ENCODE measurements around the gene RPA1.

RPA1 gene

DNA sequence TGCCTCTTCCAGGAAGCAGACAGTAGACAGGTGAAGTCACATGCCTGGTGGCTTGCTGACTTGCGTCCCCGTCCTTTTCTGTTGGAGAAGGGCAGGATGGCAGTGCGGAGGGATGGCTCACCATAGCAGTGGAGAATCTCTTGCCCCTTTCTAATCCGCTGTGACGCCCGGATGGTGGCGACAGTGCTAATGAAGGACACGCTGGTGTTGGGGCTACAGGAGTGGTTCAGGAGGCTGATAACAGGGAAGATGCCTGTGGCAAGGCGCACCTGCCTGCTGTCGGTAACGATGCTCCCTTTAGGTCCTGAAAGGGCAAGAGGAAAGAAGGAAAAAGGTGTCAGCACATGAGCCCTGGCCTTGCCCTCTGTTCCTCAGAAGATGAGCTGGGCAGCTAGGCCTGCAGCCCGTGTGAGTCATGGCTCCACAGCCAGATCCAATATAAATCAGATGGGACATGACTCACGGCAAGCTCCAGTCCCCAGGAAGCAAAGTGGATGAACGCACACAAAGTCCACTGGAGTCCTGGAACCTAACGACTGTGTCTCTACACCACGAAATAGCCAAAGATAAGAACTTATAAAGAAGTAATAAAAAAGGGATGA, 42.4 kb upstream of the RPA1 start:
- H3K36me3 ChIP-seq (ENCODE audit: low read length) = no peaks in the 10 kb centered on the region; the same call in 1 of the 2 replicates
- TF ChIP-seq EZH2phosphoT487 (conservative IDR thresholded peaks at IDR 0.05; ENCODE audit: low read length) = no peak
- TF ChIP-seq, protein P1, sequence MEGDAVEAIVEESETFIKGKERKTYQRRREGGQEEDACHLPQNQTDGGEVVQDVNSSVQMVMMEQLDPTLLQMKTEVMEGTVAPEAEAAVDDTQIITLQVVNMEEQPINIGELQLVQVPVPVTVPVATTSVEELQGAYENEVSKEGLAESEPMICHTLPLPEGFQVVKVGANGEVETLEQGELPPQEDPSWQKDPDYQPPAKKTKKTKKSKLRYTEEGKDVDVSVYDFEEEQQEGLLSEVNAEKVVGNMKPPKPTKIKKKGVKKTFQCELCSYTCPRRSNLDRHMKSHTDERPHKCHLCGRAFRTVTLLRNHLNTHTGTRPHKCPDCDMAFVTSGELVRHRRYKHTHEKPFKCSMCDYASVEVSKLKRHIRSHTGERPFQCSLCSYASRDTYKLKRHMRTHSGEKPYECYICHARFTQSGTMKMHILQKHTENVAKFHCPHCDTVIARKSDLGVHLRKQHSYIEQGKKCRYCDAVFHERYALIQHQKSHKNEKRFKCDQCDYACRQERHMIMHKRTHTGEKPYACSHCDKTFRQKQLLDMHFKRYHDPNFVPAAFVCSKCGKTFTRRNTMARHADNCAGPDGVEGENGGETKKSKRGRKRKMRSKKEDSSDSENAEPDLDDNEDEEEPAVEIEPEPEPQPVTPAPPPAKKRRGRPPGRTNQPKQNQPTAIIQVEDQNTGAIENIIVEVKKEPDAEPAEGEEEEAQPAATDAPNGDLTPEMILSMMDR (IDR thresholded peaks at IDR 0.05; ENCODE audit: insufficient read depth, low read length, poor library complexity, severe bottlenecking) = no peak
- no peak overlapping the region for H3K27ac ChIP-seq (ENCODE audit: low read depth, low read length)
- H3K79me2 ChIP-seq (ENCODE audit: insufficient read depth, low read length) = peaks cover 21% of the 10 kb centered on the region
- no peak overlapping the region for H2AFZ ChIP-seq (ENCODE audit: low read depth, low read length, severe bottlenecking)
- no peaks in the 10 kb centered on the region for H4K20me1 ChIP-seq (ENCODE audit: low read depth, low read length)
- H3K27me3 ChIP-seq (ENCODE audit: low read length) = no peaks in the 10 kb centered on the region
- H3K4me3 ChIP-seq (ENCODE audit: insufficient read depth, low read length, poor library complexity, severe bottlenecking) = no peak overlapping the region
- no peaks in the 10 kb centered on the region for H3K9me3 ChIP-seq (ENCODE audit: insufficient read depth, low read length)
- no peak overlapping the region for H3K9ac ChIP-seq (ENCODE audit: low read length)
- H3F3A ChIP-seq (ENCODE audit: insufficient read depth) = no peaks in the 10 kb centered on the region; the same call in 1 of the 2 replicates
- H3K9me2 ChIP-seq (replicated peaks; ENCODE audit: insufficient read depth, low read length) = no peaks in the 10 kb centered on the region
- H3K4me2 ChIP-seq (ENCODE audit: low read depth, low read length, poor library complexity, severe bottlenecking) = no peak overlapping the region

DNA sequence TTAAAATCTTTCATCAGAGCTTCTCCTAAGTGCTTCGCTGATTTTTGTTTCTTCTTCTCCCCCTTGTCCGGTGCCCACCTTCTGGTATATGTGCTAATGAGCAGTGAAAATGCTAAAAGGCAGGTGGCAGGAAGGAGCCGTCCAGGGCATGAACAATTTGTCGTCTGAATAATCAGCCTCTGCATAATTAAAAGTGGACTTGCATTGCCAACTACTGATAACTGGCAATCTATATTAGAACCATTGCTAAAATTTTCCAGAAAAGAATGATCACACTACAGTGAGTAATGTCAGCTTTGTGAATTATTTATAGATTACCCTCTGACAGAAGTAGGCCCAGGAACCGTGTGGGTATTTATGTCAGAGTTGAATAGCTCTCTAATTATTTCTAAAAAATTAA, 39.9 kb upstream of the RPA1 start:
- Histone ChIP-seq H3K4me2 (ENCODE audit: low read depth, low read length, poor library complexity, severe bottlenecking) (no peak overlapping the region), H3K36me3 (ENCODE audit: low read length) (no peaks in the 10 kb centered on the region)

DNA sequence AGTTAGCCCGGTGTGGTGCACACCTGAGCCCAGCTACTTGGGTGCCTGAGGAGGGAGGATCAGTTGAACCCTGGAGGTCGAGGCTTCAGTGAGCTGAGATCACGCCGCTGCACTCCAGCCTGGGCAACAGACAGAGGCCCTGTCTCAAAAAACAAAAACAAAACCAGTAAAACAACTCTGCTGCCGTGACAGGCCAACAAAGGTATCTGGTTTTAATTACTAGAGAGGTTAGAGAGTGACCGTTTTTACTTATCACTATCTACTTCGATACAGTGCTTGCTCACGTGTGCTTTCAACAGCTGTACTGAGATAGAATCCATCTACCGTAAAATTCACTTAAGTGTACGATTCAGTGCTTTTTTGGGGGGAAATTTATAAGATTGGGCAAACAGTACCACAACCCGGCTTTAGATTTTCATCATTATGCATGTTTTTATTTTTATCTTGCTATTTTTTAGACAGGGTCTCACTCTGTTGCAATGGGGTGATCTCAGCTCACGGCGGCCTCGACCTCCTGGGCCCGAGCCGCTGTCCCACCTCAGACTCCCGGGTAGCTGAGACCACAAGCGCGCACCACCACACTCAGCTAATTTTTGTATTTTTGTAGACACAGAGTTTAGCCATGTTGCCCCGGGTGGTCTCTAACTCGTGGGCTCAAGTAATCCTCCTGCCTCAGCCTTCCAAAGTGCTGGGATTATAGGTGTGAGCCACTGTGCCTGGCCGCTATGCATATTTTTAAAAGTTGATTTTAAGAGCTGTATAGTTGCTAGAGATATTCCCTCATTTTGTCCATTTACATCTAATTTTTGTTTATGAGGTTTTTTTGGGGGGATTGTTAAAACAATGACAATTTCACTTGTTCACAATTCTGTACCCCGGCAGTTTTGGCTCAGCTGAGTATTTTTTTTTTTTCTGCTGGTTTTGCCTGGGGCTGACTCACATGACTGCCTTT, 37.0 kb upstream of the RPA1 start:
- Histone ChIP-seq H3F3A (ENCODE audit: insufficient read depth) (no peaks in the 10 kb centered on the region; the same call in 1 of the 2 replicates), H3K9ac (ENCODE audit: low read length) (no peak overlapping the region), H2AFZ (ENCODE audit: low read depth, low read length, severe bottlenecking) (no peak overlapping the region), H3K27ac (ENCODE audit: low read depth, low read length) (no peak overlapping the region), H3K4me2 (ENCODE audit: low read depth, low read length, poor library complexity, severe bottlenecking) (no peak overlapping the region), H3K9me3 (ENCODE audit: insufficient read depth, low read length) (no peaks in the 10 kb centered on the region), H3K36me3 (ENCODE audit: low read length) (no peaks in the 10 kb centered on the region), H4K20me1 (ENCODE audit: low read depth, low read length) (no peaks in the 10 kb centered on the region; the same call in 1 of the 2 replicates), H3K79me2 (ENCODE audit: insufficient read depth, low read length) (peaks cover 64% of the 10 kb centered on the region), H3K27me3 (ENCODE audit: low read length) (no peaks in the 10 kb centered on the region), H3K9me2 (replicated peaks; ENCODE audit: insufficient read depth, low read length) (no peaks in the 10 kb centered on the region), H3K4me3 (ENCODE audit: insufficient read depth, low read length, poor library complexity, severe bottlenecking) (no peak overlapping the region)
- no peak for TF ChIP-seq EZH2phosphoT487 (conservative IDR thresholded peaks at IDR 0.05; ENCODE audit: low read length)
- TF ChIP-seq, protein P1 (IDR thresholded peaks at IDR 0.05; ENCODE audit: insufficient read depth, low read length, poor library complexity, severe bottlenecking) = no peak

More for the DNA sequence above, 39.9 kb upstream of the RPA1 start:
- no peaks in the 10 kb centered on the region; the same call in 1 of the 2 replicates for H3F3A ChIP-seq (ENCODE audit: insufficient read depth)
- H4K20me1 ChIP-seq (ENCODE audit: low read depth, low read length) = no peaks in the 10 kb centered on the region; the same call in 1 of the 2 replicates
- H2AFZ ChIP-seq (ENCODE audit: low read depth, low read length, severe bottlenecking) = no peak overlapping the region
- TF ChIP-seq, protein P1 (IDR thresholded peaks at IDR 0.05; ENCODE audit: insufficient read depth, low read length, poor library complexity, severe bottlenecking) = no peak
- no peak overlapping the region for H3K4me3 ChIP-seq (ENCODE audit: insufficient read depth, low read length, poor library complexity, severe bottlenecking)
- peaks cover 41% of the 10 kb centered on the region for H3K79me2 ChIP-seq (ENCODE audit: insufficient read depth, low read length)
- no peaks in the 10 kb centered on the region for H3K9me3 ChIP-seq (ENCODE audit: insufficient read depth, low read length)
- no peak overlapping the region for H3K27ac ChIP-seq (ENCODE audit: low read depth, low read length)
- no peak overlapping the region for H3K9ac ChIP-seq (ENCODE audit: low read length)
- no peaks in the 10 kb centered on the region for H3K27me3 ChIP-seq (ENCODE audit: low read length)
- no peaks in the 10 kb centered on the region for H3K9me2 ChIP-seq (replicated peaks; ENCODE audit: insufficient read depth, low read length)

All from SU-DHL-6 (cell line).